Stimulated activated CD4-positive, alpha-beta T cell treated with anti-CD3 and anti-CD28 coated beads, TNF-alpha, amount 100 ng/mL, for 1 hour (primary cell): ENCODE results near the gene ZNF503.

Experiments used
- DNase-seq, 3 donors: peaks; one replicate each; pipeline ENCODE4 v3.0.0-alpha.2; 2020; ENCODE audit warnings: low read depth in 3 of 3, low spot score in 1 of 3

Gene ZNF503

GRCh38 chr10:75407224-75407712, 5.7 kb upstream of the ZNF503 start:
- no peak for DNase-seq

- DNase-seq, result no peak
Observed at GRCh38 chr10:75406462-75407223, 5.1 kb upstream of the ZNF503 start.

GRCh38 chr10:75405598-75406461, 4.3 kb upstream of the ZNF503 start:
- no peak for DNase-seq

- no peak for DNase-seq
Observed at GRCh38 chr10:75404815-75405597, 3.4 kb upstream of the ZNF503 start.

- no peak for DNase-seq
Observed at GRCh38 chr10:75403939-75404814, 2.6 kb upstream of the ZNF503 start.

- DNase-seq, result no peak
Observed at GRCh38 chr10:75403144-75403938, 1.8 kb upstream of the ZNF503 start.

GRCh38 chr10:75402486-75403143, 1.1 kb upstream of the ZNF503 start:
- DNase-seq, result no peak

- no peak for DNase-seq
Observed at GRCh38 chr10:75400771-75401568, 594 bp downstream of the ZNF503 start.

GRCh38 chr10:75400163-75400770, 1.3 kb downstream of the ZNF503 start:
- DNase-seq, result no peak

- DNase-seq, result no peak
Observed at GRCh38 chr10:75399461-75400162, 2.0 kb downstream of the ZNF503 start.

- no peak for DNase-seq
Observed at GRCh38 chr10:75398692-75399460, 2.7 kb downstream of the ZNF503 start.

- no peak for DNase-seq
Observed at GRCh38 chr10:75398200-75398691, 3.3 kb downstream of the ZNF503 start.

- no peak for DNase-seq
Observed at GRCh38 chr10:75397496-75398199, 3.9 kb downstream of the ZNF503 start.

GRCh38 chr10:75396631-75397495, 4.7 kb downstream of the ZNF503 start:
- no peak for DNase-seq
